Measurements from ENCODE around the gene SDK1. TPM values are rescaled to one million over a fixed set of nuclear protein-coding genes. Genes with fewer than 3 reads are reported as not detected.
A peak's percentile ranks its signal among the peaks of the same experiment; 100 is the strongest.

Gene SDK1
- total RNA-seq, 1 experiment from 2014 or later: 9.3 TPM

GRCh38 chr7:4048336-4048735, 747.3 kb downstream of the SDK1 start:
- peaks cover 25% of the 10 kb centered on the region for H3K4me1 Mint-ChIP-seq
- H3K27me3 Mint-ChIP-seq (ENCODE audit: low read depth): no peaks in the 10 kb centered on the region
- POLR2A ChIA-PET: no interaction called here
- CTCF ChIA-PET: interaction anchor here (1.1 kb wide), 1 partner anchor 52 kb away, joined by 3 read pairs; no protein-coding TSS in a partner anchor
- H3K36me3 Mint-ChIP-seq: peaks cover 2% of the 10 kb centered on the region; the same call in 1 of the 2 replicates
- H3K9me3 Mint-ChIP-seq: no peaks in the 10 kb centered on the region
- ATAC-seq: no peak
- peak overlapping the region; percentile 68; the same call in 1 of the 2 replicates for H3K27ac Mint-ChIP-seq
- no peak for DNase-seq (ENCODE audit: low spot score)
- H3K4me3 Mint-ChIP-seq: no peak overlapping the region
- TF ChIP-seq NFYB (CRISPR knock-in tag; conservative IDR thresholded peaks at IDR 0.05; ENCODE audit: low read depth) (no peak), NR2C2 (CRISPR knock-in tag; IDR thresholded peaks at IDR 0.05) (no peak), IRF1 (CRISPR knock-in tag; IDR thresholded peaks at IDR 0.05) (no peak), SMAD3 (CRISPR knock-in tag; IDR thresholded peaks at IDR 0.05; ENCODE audit: borderline replicate concordance) (no peak), ERG (CRISPR knock-in tag; IDR thresholded peaks at IDR 0.05) (no peak), ZNF219 (CRISPR knock-in tag; IDR thresholded peaks at IDR 0.05; ENCODE audit: borderline replicate concordance) (no peak), SOX15 (CRISPR knock-in tag; IDR thresholded peaks at IDR 0.05) (no peak), ZBTB43 (CRISPR knock-in tag; IDR thresholded peaks at IDR 0.05) (no peak), ZBTB21 (CRISPR knock-in tag; IDR thresholded peaks at IDR 0.05; ENCODE audit: borderline replicate concordance) (no peak), JAZF1 (CRISPR knock-in tag; IDR thresholded peaks at IDR 0.05) (no peak), FOXJ3 (CRISPR knock-in tag; IDR thresholded peaks at IDR 0.05; ENCODE audit: borderline replicate concordance) (no peak), ZNF416 (CRISPR knock-in tag; IDR thresholded peaks at IDR 0.05) (no peak), ZNF512 (CRISPR knock-in tag; IDR thresholded peaks at IDR 0.05; ENCODE audit: borderline replicate concordance) (no peak), TEAD1 (CRISPR knock-in tag; IDR thresholded peaks at IDR 0.05) (no peak), FOXP1 (CRISPR knock-in tag; IDR thresholded peaks at IDR 0.05; ENCODE audit: borderline replicate concordance) (no peak), ATF2 (CRISPR knock-in tag; IDR thresholded peaks at IDR 0.05; ENCODE audit: borderline replicate concordance, low read depth) (no peak), MYBL2 (CRISPR knock-in tag; IDR thresholded peaks at IDR 0.05) (no peak), GTF2I (CRISPR knock-in tag; conservative IDR thresholded peaks at IDR 0.05) (no peak), TEAD4 (CRISPR knock-in tag; IDR thresholded peaks at IDR 0.05) (no peak), MXD4 (CRISPR knock-in tag; IDR thresholded peaks at IDR 0.05; ENCODE audit: borderline replicate concordance) (no peak)

- H3K27ac Mint-ChIP-seq: no peak overlapping the region; the same call in 1 of the 2 replicates
- H3K4me1 Mint-ChIP-seq: peaks cover 17% of the 10 kb centered on the region
- no peaks in the 10 kb centered on the region for H3K9me3 Mint-ChIP-seq
- no peak overlapping the region for H3K4me3 Mint-ChIP-seq
- ChIA-PET POLR2A (no interaction called here), CTCF (no interaction called here)
- peaks cover 2% of the 10 kb centered on the region; the same call in 1 of the 2 replicates for H3K36me3 Mint-ChIP-seq
- H3K27me3 Mint-ChIP-seq (ENCODE audit: low read depth): no peaks in the 10 kb centered on the region
- DNase-seq (ENCODE audit: low spot score) (no peak), ATAC-seq (no peak)
- TF ChIP-seq JAZF1 (CRISPR knock-in tag; IDR thresholded peaks at IDR 0.05): no peak
- no peak for TF ChIP-seq ZNF281 (CRISPR knock-in tag; IDR thresholded peaks at IDR 0.05)
- TF ChIP-seq E2F4 (CRISPR knock-in tag; IDR thresholded peaks at IDR 0.05; ENCODE audit: borderline replicate concordance, low read depth): no peak
- TF ChIP-seq USF2 (CRISPR knock-in tag; IDR thresholded peaks at IDR 0.05): no peak
- no peak for TF ChIP-seq ATF2 (CRISPR knock-in tag; IDR thresholded peaks at IDR 0.05; ENCODE audit: borderline replicate concordance, low read depth)
Observed at GRCh38 chr7:4049202-4049601, 748.1 kb downstream of the SDK1 start.

Data from WTC11 (cell line).